Endothelial cell of umbilical vein (primary cell): ENCODE results near the gene FSTL1.
A peak's percentile ranks its signal among the peaks of the same experiment; 100 is the strongest.

Experiments
- CTCF ChIP-seq, 2 donors: IDR thresholded peaks; 1 replicate in 1 of 2; 2 replicates in 1 of 2; pipeline ENCODE4 v1.5.1; 2011; ENCODE audit warnings: low read length in 2 of 2, mild to moderate bottlenecking in 2 of 2, moderate library complexity in 2 of 2, control low read depth in 1 of 2, inconsistent platforms in 1 of 2, low read depth in 1 of 2; ENCODE audit not compliant: insufficient read depth in 1 of 2; ENCODE audit errors: extremely low read depth in 1 of 2
- EZH2 ChIP-seq: IDR thresholded peaks from 2 replicates; pipeline ENCODE4 v1.6.1; 2012; ENCODE audit warnings: borderline replicate concordance, low read depth, mild to moderate bottlenecking, moderate library complexity, low read length, inconsistent platforms; ENCODE audit not compliant: severe bottlenecking
- FOS ChIP-seq: IDR thresholded peaks from 2 replicates; pipeline ENCODE4 v1.6.1; 2011; ENCODE audit warnings: mild to moderate bottlenecking, low read length, moderate library complexity, borderline replicate concordance; ENCODE audit not compliant: insufficient read depth
- GATA2 ChIP-seq: IDR thresholded peaks from 2 replicates; pipeline ENCODE4 v1.7.0; 2011; ENCODE audit warnings: low read depth, mild to moderate bottlenecking, moderate library complexity, mixed read lengths, low read length; ENCODE audit not compliant: insufficient read length, insufficient read depth
- JUN ChIP-seq: IDR thresholded peaks from 2 replicates; pipeline ENCODE4 v1.6.1; 2011; ENCODE audit warnings: borderline replicate concordance, low read depth; ENCODE audit not compliant: insufficient read length, insufficient read depth
- MAX ChIP-seq: IDR thresholded peaks from 2 replicates; pipeline ENCODE4 v1.6.1; 2011; ENCODE audit not compliant: insufficient read depth, insufficient read length
- MYC ChIP-seq: IDR thresholded peaks from one replicate; pipeline ENCODE4 v1.6.1; 2011; ENCODE audit warnings: mild to moderate bottlenecking, low read depth, low read length
- POLR2A ChIP-seq: IDR thresholded peaks from 2 replicates; pipeline ENCODE4 v1.6.1; 2012; ENCODE audit warnings: low read depth, mild to moderate bottlenecking, control low read depth, low read length
- POLR2AphosphoS5 ChIP-seq: IDR thresholded peaks from 2 replicates; pipeline ENCODE4 v1.6.1; 2012; ENCODE audit warnings: low read depth, mild to moderate bottlenecking, control low read depth, low read length, moderate library complexity; ENCODE audit not compliant: insufficient read depth

- TF ChIP-seq CTCF (IDR thresholded peaks at IDR 0.05; ENCODE audit: extremely low read depth in 1 of 2, insufficient read depth in 1 of 2, low read depth in 1 of 2, low read length in 2 of 2) (no peak), POLR2AphosphoS5 (no peak), POLR2A (no peak), MYC (no peak), EZH2 (no peak), MAX (no peak), JUN (peak; percentile 31), FOS (no peak), GATA2 (no peak)
Measured at GRCh38 chr3:120350401-120350941, 100.3 kb downstream of the FSTL1 start.
